HepG2 (cell line): ENCODE results near the gene LAPTM4A. TPM values are rescaled to one million over a fixed set of nuclear protein-coding genes. Genes with fewer than 3 reads are reported as not detected.

Source experiments
- BHLHE40 ChIP-seq: IDR thresholded peaks from 2 replicates; pipeline ENCODE4 v1.6.1; 2011; ENCODE audit warnings: low read length, improper control_type of control experiment
- ELF3 ChIP-seq: IDR thresholded peaks from 2 replicates; pipeline ENCODE4 v1.6.1; 2016; ENCODE audit warnings: missing genetic modification reagents, missing compliant biosample characterization
- GTF2F1 ChIP-seq: fragments of 150-350 bp; IDR thresholded peaks from 2 replicates; pipeline ENCODE4 v1.6.1; 2014; ENCODE audit warnings: low read length
- KAT2B ChIP-seq: fragments of 150-350 bp; IDR thresholded peaks from 2 replicates; pipeline ENCODE4 v1.6.1; 2014; ENCODE audit warnings: low read depth, low read length, borderline replicate concordance
- KDM2A ChIP-seq: sonication (generic); formaldehyde crosslinking; IDR thresholded peaks from 2 replicates; pipeline ENCODE4 v1.4.0; 2020; ENCODE audit warnings: low read depth, missing genetic modification reagents, borderline replicate concordance
- RBM22 ChIP-seq: fragments of 200-400 bp; formaldehyde crosslinking; optimal IDR thresholded peaks from 2 replicates; pipeline ENCODE3; 2017; ENCODE audit warnings: mild to moderate bottlenecking, low read length, moderate library complexity
- RXRB ChIP-seq: IDR thresholded peaks from 2 replicates; pipeline ENCODE4 v1.6.1; 2016; ENCODE audit warnings: borderline replicate concordance, missing genetic modification reagents, missing compliant biosample characterization
- SNAPC2 ChIP-seq: sonication (generic); formaldehyde crosslinking; IDR thresholded peaks from 2 replicates; pipeline ENCODE4 v1.8.1; 2022; ENCODE audit warnings: mild to moderate bottlenecking, missing genetic modification reagents
- SRY ChIP-seq: sonication (generic); formaldehyde crosslinking; IDR thresholded peaks from 2 replicates; pipeline ENCODE4 v1.8.0; 2022; ENCODE audit warnings: mild to moderate bottlenecking, missing genetic modification reagents
- ZBTB7A ChIP-seq: sonication (generic); formaldehyde crosslinking; IDR thresholded peaks from 2 replicates; pipeline ENCODE4 v1.8.0; 2022; ENCODE audit warnings: mild to moderate bottlenecking, missing genetic modification reagents
- ZNF138 ChIP-seq: sonication (generic); formaldehyde crosslinking; IDR thresholded peaks from 2 replicates; pipeline ENCODE4 v1.5.0; 2020; ENCODE audit warnings: mild to moderate bottlenecking, low read depth, missing genetic modification reagents
- ZNF207 ChIP-seq: fragments of 450-650 bp; IDR thresholded peaks from 2 replicates; pipeline ENCODE4 v1.6.1; 2016; ENCODE audit warnings: antibody characterized with exemption, borderline replicate concordance
- ZNF232 ChIP-seq: sonication (generic); formaldehyde crosslinking; IDR thresholded peaks from 2 replicates; pipeline ENCODE4 v1.4.0; 2020; ENCODE audit warnings: missing genetic modification reagents, borderline replicate concordance
- ZNF747 ChIP-seq: sonication (generic); formaldehyde crosslinking; IDR thresholded peaks from 2 replicates; pipeline ENCODE4 v1.8.1; 2023; ENCODE audit warnings: missing genetic modification reagents, mild to moderate bottlenecking, borderline replicate concordance
- ZNF83 ChIP-seq: sonication (generic); formaldehyde crosslinking; IDR thresholded peaks from 2 replicates; pipeline ENCODE4 v1.4.0; 2020; ENCODE audit warnings: missing genetic modification reagents, mild to moderate bottlenecking, borderline replicate concordance
- ZSCAN22 ChIP-seq: sonication (generic); formaldehyde crosslinking; IDR thresholded peaks from 2 replicates; pipeline ENCODE4 v1.4.0; 2020; ENCODE audit warnings: mild to moderate bottlenecking, missing genetic modification reagents
- polyA plus RNA-seq, 8 experiments: library from polyadenylated mRNA; depleted of rRNA in 3 of 8; stranded (reverse) in 7 of 8; unstranded in 1 of 8; fragments of >200 nt; fragmentation: Illumina TruSeq in 4 of 8; extraction: Trizol in 4 of 8; gene quantifications; 2 replicates each; pipeline versions ENCODE4 v1.2.1 to v1.2.3, GENCODE V29; 2011 to 2016; ENCODE audit warnings: low read depth in 4 of 8, missing spikeins in 1 of 8, mixed read lengths in 1 of 8; ENCODE audit not compliant: insufficient read depth in 1 of 8
- total RNA-seq, 5 experiments: library from RNA; depleted of rRNA; stranded (reverse); fragments of >200 nt; fragmentation: Illumina TruSeq; extraction: Trizol; gene quantifications; 2 replicates each; pipeline ENCODE4 v1.2.3, GENCODE V29; 2016; ENCODE audit warnings: low read depth in 1 of 5
- TF ChIP-seq, protein P1 (sequence below): sonication (generic); formaldehyde crosslinking; IDR thresholded peaks from 2 replicates; pipeline ENCODE4 v1.8.0; 2022; ENCODE audit warnings: mild to moderate bottlenecking, missing genetic modification reagents; ENCODE audit not compliant: insufficient replicate concordance
- TF ChIP-seq, protein P2 (sequence below), 2 experiments: sonication (generic) in 1 of 2; formaldehyde crosslinking in 1 of 2; IDR thresholded peaks; 2 replicates each; pipeline versions ENCODE4 v1.4.0 to v1.6.1; 2018 to 2020; ENCODE audit warnings: missing genetic modification reagents in 2 of 2, borderline replicate concordance in 1 of 2, low read depth in 1 of 2, mild to moderate bottlenecking in 1 of 2, missing biosample characterization in 1 of 2
- TF ChIP-seq, protein P3 (sequence below): sonication (generic); formaldehyde crosslinking; IDR thresholded peaks from 2 replicates; pipeline ENCODE4 v1.5.0; 2020; ENCODE audit warnings: mild to moderate bottlenecking, missing genetic modification reagents, moderate library complexity
- TF ChIP-seq, protein P4 (sequence below): sonication (generic); formaldehyde crosslinking; IDR thresholded peaks from 2 replicates; pipeline ENCODE4 v1.8.1; 2023; ENCODE audit warnings: missing genetic modification reagents, mild to moderate bottlenecking, borderline replicate concordance
- TF ChIP-seq, protein P5 (sequence below): sonication (generic); formaldehyde crosslinking; IDR thresholded peaks from 2 replicates; pipeline ENCODE4 v1.5.0; 2020; ENCODE audit warnings: missing genetic modification reagents

Gene LAPTM4A
- total and polyA plus RNA-seq, 2 of the 13 experiments (the other 11 are each of a cell fraction or from before 2014, with no cell fraction given), result 116 to 558 TPM

DNA sequence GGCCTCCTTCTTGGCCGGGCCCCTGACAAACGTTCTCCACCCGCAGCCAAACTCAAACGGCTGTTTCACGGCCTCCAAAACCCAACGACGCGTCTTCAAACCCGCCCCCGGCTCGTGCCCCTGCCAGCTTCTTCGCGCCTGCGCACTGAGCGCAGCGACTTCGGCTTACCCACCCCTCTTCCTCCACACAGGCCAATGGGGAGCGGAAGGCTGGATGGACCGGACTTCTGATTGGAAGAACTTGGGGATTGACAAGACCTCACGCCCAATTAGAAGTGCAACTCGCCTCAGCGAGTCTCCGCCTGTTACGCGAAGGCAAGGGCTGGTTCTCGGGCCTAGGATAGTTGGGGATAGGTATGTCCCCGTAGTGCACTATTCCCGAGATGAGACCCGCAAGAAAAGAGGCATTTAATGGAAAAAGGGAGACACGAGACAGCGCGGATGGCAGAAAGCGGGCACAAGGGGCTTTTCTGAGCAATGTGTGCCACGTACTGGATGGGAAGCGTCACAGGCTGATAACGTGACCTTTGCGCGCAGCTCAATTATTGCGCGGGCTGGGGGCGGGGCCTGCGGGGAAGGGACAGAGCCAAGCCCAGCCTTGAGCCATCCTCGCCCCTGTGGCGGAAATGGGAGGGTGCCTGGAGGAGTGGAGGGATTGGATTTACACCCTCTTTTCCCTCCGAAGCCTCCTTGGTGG is at the start of gene LAPTM4A (continued):
- TF ChIP-seq ELF3 (CRISPR knock-in tag) (peak; percentile 82), RXRB (CRISPR knock-in tag) (peak; percentile 75), KAT2B (no peak), ZNF138 (CRISPR knock-in tag) (peak; percentile 89; the same call in 1 of the 2 replicates), SNAPC2 (CRISPR knock-in tag) (peak; percentile 78), ZNF83 (0 out of 2 replicates have a peak, but pooled peaks have one; percentile 47), ZBTB7A (CRISPR knock-in tag) (peak; percentile 57; the same call in 1 of the 2 replicates), SRY (peak; percentile 95; the same call in 1 of the 2 replicates), KDM2A (peak; percentile 94), ZNF207 (no peak), RBM22 (peak; percentile 73), ZSCAN22 (CRISPR knock-in tag) (peak; percentile 71; the same call in 1 of the 2 replicates), ZNF747 (peak; percentile 96; the same call in 1 of the 2 replicates), BHLHE40 (peak; percentile 88), GTF2F1 (peak; percentile 22; the same call in 1 of the 2 replicates), ZNF232 (no peak)
- TF ChIP-seq, protein P1, sequence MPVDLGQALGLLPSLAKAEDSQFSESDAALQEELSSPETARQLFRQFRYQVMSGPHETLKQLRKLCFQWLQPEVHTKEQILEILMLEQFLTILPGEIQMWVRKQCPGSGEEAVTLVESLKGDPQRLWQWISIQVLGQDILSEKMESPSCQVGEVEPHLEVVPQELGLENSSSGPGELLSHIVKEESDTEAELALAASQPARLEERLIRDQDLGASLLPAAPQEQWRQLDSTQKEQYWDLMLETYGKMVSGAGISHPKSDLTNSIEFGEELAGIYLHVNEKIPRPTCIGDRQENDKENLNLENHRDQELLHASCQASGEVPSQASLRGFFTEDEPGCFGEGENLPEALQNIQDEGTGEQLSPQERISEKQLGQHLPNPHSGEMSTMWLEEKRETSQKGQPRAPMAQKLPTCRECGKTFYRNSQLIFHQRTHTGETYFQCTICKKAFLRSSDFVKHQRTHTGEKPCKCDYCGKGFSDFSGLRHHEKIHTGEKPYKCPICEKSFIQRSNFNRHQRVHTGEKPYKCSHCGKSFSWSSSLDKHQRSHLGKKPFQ (CRISPR knock-in tag), result peak; percentile 74
- TF ChIP-seq, protein P2, sequence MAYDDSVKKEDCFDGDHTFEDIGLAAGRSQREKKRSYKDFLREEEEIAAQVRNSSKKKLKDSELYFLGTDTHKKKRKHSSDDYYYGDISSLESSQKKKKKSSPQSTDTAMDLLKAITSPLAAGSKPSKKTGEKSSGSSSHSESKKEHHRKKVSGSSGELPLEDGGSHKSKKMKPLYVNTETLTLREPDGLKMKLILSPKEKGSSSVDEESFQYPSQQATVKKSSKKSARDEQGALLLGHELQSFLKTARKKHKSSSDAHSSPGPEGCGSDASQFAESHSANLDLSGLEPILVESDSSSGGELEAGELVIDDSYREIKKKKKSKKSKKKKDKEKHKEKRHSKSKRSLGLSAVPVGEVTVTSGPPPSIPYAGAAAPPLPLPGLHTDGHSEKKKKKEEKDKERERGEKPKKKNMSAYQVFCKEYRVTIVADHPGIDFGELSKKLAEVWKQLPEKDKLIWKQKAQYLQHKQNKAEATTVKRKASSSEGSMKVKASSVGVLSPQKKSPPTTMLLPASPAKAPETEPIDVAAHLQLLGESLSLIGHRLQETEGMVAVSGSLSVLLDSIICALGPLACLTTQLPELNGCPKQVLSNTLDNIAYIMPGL (CRISPR knock-in tag; IDR thresholded peaks at IDR 0.05; ENCODE audit: borderline replicate concordance in 1 of 2, low read depth in 1 of 2), result peak; percentile 89 to 97; a peak in 3 of 4 replicates
- TF ChIP-seq, protein P3, sequence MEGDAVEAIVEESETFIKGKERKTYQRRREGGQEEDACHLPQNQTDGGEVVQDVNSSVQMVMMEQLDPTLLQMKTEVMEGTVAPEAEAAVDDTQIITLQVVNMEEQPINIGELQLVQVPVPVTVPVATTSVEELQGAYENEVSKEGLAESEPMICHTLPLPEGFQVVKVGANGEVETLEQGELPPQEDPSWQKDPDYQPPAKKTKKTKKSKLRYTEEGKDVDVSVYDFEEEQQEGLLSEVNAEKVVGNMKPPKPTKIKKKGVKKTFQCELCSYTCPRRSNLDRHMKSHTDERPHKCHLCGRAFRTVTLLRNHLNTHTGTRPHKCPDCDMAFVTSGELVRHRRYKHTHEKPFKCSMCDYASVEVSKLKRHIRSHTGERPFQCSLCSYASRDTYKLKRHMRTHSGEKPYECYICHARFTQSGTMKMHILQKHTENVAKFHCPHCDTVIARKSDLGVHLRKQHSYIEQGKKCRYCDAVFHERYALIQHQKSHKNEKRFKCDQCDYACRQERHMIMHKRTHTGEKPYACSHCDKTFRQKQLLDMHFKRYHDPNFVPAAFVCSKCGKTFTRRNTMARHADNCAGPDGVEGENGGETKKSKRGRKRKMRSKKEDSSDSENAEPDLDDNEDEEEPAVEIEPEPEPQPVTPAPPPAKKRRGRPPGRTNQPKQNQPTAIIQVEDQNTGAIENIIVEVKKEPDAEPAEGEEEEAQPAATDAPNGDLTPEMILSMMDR (CRISPR knock-in tag), result peak; percentile 2; the same call in 1 of the 2 replicates
- TF ChIP-seq, protein P4, sequence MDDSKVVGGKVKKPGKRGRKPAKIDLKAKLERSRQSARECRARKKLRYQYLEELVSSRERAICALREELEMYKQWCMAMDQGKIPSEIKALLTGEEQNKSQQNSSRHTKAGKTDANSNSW, result peak; percentile 99; the same call in 1 of the 2 replicates
- TF ChIP-seq, protein P5, sequence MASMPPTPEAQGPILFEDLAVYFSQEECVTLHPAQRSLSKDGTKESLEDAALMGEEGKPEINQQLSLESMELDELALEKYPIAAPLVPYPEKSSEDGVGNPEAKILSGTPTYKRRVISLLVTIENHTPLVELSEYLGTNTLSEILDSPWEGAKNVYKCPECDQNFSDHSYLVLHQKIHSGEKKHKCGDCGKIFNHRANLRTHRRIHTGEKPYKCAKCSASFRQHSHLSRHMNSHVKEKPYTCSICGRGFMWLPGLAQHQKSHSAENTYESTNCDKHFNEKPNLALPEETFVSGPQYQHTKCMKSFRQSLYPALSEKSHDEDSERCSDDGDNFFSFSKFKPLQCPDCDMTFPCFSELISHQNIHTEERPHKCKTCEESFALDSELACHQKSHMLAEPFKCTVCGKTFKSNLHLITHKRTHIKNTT (CRISPR knock-in tag), result no peak
